Mesendoderm (in vitro differentiated cells): ENCODE measurements around the gene DSC2.

Source experiments
- DNase-seq: peaks from one replicate; pipeline ENCODE4 v3.0.0; 2013
- H2AK5ac ChIP-seq: 2 replicates; pipeline ENCODE4 v1.6.1; 2013; ENCODE audit warnings: low read length, inconsistent platforms
- H2BK120ac ChIP-seq: 2 replicates; pipeline ENCODE4 v1.6.1; 2013; ENCODE audit warnings: low read depth, mild to moderate bottlenecking, low read length, moderate library complexity, mixed read lengths
- H2BK15ac ChIP-seq: replicated peaks from 2 replicates; pipeline ENCODE4 v1.6.1; 2013; ENCODE audit warnings: low read depth, mild to moderate bottlenecking, moderate library complexity
- H2BK5ac ChIP-seq: 2 replicates; pipeline ENCODE4 v1.6.1; 2013; ENCODE audit warnings: low read length, inconsistent platforms
- H3K18ac ChIP-seq: 2 replicates; pipeline ENCODE4 v1.6.1; 2013; ENCODE audit warnings: mild to moderate bottlenecking, low read length, mixed read lengths
- H3K23ac ChIP-seq: one replicate; pipeline ENCODE4 v1.6.1; 2013; ENCODE audit warnings: low read length
- H3K27ac ChIP-seq: 2 replicates; pipeline ENCODE4 v1.5.1; 2013; ENCODE audit warnings: low read depth, mild to moderate bottlenecking, inconsistent platforms, low read length, moderate library complexity
- H3K27me3 ChIP-seq: 2 replicates; pipeline ENCODE4 v1.6.1; 2013; ENCODE audit warnings: low read length, control low read depth, mild to moderate bottlenecking, inconsistent platforms; ENCODE audit not compliant: insufficient read depth, poor library complexity
- H3K36me3 ChIP-seq: 2 replicates; pipeline ENCODE4 v1.6.1; 2013; ENCODE audit warnings: low read length, inconsistent platforms; ENCODE audit not compliant: control insufficient read depth, insufficient read depth
- H3K4ac ChIP-seq: one replicate; pipeline ENCODE4 v1.6.1; 2013; ENCODE audit warnings: low read depth, mild to moderate bottlenecking, low read length, moderate library complexity
- H3K4me1 ChIP-seq: 2 replicates; pipeline ENCODE4 v1.6.1; 2013; ENCODE audit warnings: low read depth, low read length, inconsistent platforms; ENCODE audit not compliant: control insufficient read depth
- H3K4me2 ChIP-seq: 2 replicates; pipeline ENCODE4 v1.6.1; 2013; ENCODE audit warnings: low read length
- H3K4me3 ChIP-seq: 2 replicates; pipeline ENCODE4 v1.5.1; 2013; ENCODE audit warnings: mild to moderate bottlenecking, low read length
- H3K56ac ChIP-seq: one replicate; pipeline ENCODE4 v1.6.1; 2013; ENCODE audit warnings: low read length
- H3K79me1 ChIP-seq: 2 replicates; pipeline ENCODE4 v1.6.1; 2013; ENCODE audit warnings: low read length, inconsistent platforms
- H3K79me2 ChIP-seq: 2 replicates; pipeline ENCODE4 v1.6.1; 2013; ENCODE audit warnings: mild to moderate bottlenecking, low read length; ENCODE audit not compliant: control insufficient read depth, insufficient read depth
- H3K9ac ChIP-seq: 2 replicates; pipeline ENCODE4 v1.6.1; 2013; ENCODE audit warnings: low read length, inconsistent platforms
- H4K5ac ChIP-seq: one replicate; pipeline ENCODE4 v1.6.1; 2013; ENCODE audit warnings: low read length
- H4K8ac ChIP-seq: one replicate; pipeline ENCODE4 v1.6.1; 2013; ENCODE audit warnings: low read depth, mild to moderate bottlenecking, control low read depth, low read length, moderate library complexity
- WGBS: extraction: QIAGEN DNeasy Blood & Tissue Kit; methylation state at CpG from one replicate; pipeline ENCODE4 v1.1.7; 2013; ENCODE audit warnings: low lambda C conversion rate, missing lambda C conversion rate; ENCODE audit not compliant: insufficient coverage; ENCODE audit errors: extremely low coverage; 5-methylcytosine and 5-hydroxymethylcytosine counted together

Gene DSC2

GRCh38 chr18:31116853-31117595, 14.8 kb upstream of the DSC2 start:
- no peak overlapping the region for H2AK5ac ChIP-seq
- H2BK120ac ChIP-seq: no peak overlapping the region
- no peak overlapping the region for H4K8ac ChIP-seq
- H3K79me1 ChIP-seq: no peaks in the 10 kb centered on the region
- H3K18ac ChIP-seq: no peak overlapping the region
- H2BK5ac ChIP-seq: no peak overlapping the region
- H3K23ac ChIP-seq: no peak overlapping the region
- no peaks in the 10 kb centered on the region for H3K27me3 ChIP-seq
- 100% methylated on average over 1 of the region's 2 CpGs for WGBS
- no peaks in the 10 kb centered on the region for H3K4me1 ChIP-seq
- no peaks in the 10 kb centered on the region for H3K36me3 ChIP-seq
- H3K9ac ChIP-seq: no peak overlapping the region
- H2BK15ac ChIP-seq: no peak overlapping the region
- no peak for DNase-seq
- no peak overlapping the region for H3K27ac ChIP-seq
- H3K79me2 ChIP-seq: no peaks in the 10 kb centered on the region
- H3K4ac ChIP-seq: no peak overlapping the region
- no peak overlapping the region for H4K5ac ChIP-seq
- no peak overlapping the region for H3K4me3 ChIP-seq
- no peak overlapping the region for H3K4me2 ChIP-seq
- H3K56ac ChIP-seq: no peak overlapping the region

DNA sequence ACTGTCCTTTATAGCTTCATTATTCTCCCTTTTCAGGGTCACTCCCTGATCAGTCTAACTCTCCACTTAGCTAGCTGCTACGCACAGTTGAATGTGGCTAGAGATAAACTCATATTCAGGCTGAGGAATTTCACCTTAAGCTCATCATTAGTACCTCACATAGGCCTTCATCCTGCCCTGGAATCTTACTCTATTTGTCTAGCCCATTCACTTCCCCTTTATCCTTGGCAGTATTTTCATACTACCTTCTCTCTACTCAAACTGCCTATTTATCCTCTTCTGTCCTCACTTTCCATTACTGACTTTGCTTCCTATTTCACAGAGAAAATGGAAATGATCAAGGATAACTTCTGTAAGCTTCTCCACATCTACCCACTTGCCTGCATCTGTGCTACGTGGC, 10.6 kb upstream of the DSC2 start:
- H3K4ac ChIP-seq: no peak overlapping the region
- H3K36me3 ChIP-seq: no peaks in the 10 kb centered on the region
- H3K79me2 ChIP-seq: no peaks in the 10 kb centered on the region
- H3K79me1 ChIP-seq: no peaks in the 10 kb centered on the region
- WGBS: no CpG with 5 or more reads among the region's 2 CpGs
- H2BK15ac ChIP-seq: no peak overlapping the region
- H3K56ac ChIP-seq: no peak overlapping the region
- H3K4me3 ChIP-seq: no peak overlapping the region
- no peak overlapping the region for H3K18ac ChIP-seq
- H2AK5ac ChIP-seq: no peak overlapping the region
- no peaks in the 10 kb centered on the region for H3K4me1 ChIP-seq
- no peak overlapping the region for H3K27ac ChIP-seq
- H3K9ac ChIP-seq: no peak overlapping the region
- no peak overlapping the region for H3K23ac ChIP-seq
- H4K5ac ChIP-seq: no peak overlapping the region
- H3K27me3 ChIP-seq: no peaks in the 10 kb centered on the region
- no peak for DNase-seq
- no peak overlapping the region for H4K8ac ChIP-seq
- no peak overlapping the region for H2BK120ac ChIP-seq
- no peak overlapping the region for H3K4me2 ChIP-seq
- no peak overlapping the region for H2BK5ac ChIP-seq

GRCh38 chr18:31105733-31106132, 3.5 kb upstream of the DSC2 start:
- WGBS: no CpG with 5 or more reads among the region's 3 CpGs
- H3K4me3 ChIP-seq: no peak overlapping the region
- no peak for DNase-seq
- H3K4me2 ChIP-seq: no peak overlapping the region
- no peak overlapping the region for H4K8ac ChIP-seq
- H2BK120ac ChIP-seq: no peak overlapping the region
- H2BK15ac ChIP-seq: no peak overlapping the region
- H2AK5ac ChIP-seq: no peak overlapping the region
- H3K4ac ChIP-seq: no peak overlapping the region
- H3K9ac ChIP-seq: no peak overlapping the region
- no peak overlapping the region for H3K27ac ChIP-seq
- H3K79me1 ChIP-seq: no peaks in the 10 kb centered on the region
- no peaks in the 10 kb centered on the region for H3K79me2 ChIP-seq
- H3K18ac ChIP-seq: no peak overlapping the region
- H3K36me3 ChIP-seq: no peaks in the 10 kb centered on the region
- H2BK5ac ChIP-seq: no peak overlapping the region
- H3K4me1 ChIP-seq: peaks cover 4% of the 10 kb centered on the region
- no peak overlapping the region for H4K5ac ChIP-seq
- no peak overlapping the region for H3K56ac ChIP-seq
- H3K23ac ChIP-seq: no peak overlapping the region
- H3K27me3 ChIP-seq: no peaks in the 10 kb centered on the region

DNA sequence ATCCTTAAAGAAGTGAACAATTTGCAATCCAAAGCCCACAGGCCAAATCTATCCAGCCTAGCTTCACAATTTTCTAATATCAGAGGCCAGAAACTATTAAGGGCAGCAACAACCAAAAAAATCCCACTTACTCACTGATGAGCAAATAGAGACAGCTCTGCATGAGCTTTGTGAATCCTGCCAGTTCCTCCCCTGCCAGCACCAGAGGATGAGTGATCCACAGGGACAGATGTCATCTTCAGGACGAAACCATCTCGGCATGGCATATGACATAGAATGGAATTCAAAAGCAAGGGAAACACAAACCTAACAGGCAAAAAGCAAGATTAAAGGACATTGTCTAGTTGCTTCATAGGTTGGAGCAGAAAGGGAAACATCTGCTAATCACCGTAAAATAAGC, 2.2 kb upstream of the DSC2 start:
- H3K4me1 ChIP-seq: peaks cover 7% of the 10 kb centered on the region
- H2AK5ac ChIP-seq: no peak overlapping the region
- H4K8ac ChIP-seq: no peak overlapping the region
- H3K27ac ChIP-seq: no peak overlapping the region
- no peak overlapping the region for H3K4me3 ChIP-seq
- H3K4me2 ChIP-seq: no peak overlapping the region
- WGBS: no CpG with 5 or more reads among the region's 3 CpGs
- H3K4ac ChIP-seq: no peak overlapping the region
- no peak overlapping the region for H2BK15ac ChIP-seq
- H3K79me2 ChIP-seq: peaks cover 10% of the 10 kb centered on the region
- DNase-seq: no peak
- H3K18ac ChIP-seq: no peak overlapping the region
- H2BK5ac ChIP-seq: no peak overlapping the region
- no peaks in the 10 kb centered on the region for H3K36me3 ChIP-seq
- H2BK120ac ChIP-seq: no peak overlapping the region
- no peak overlapping the region for H3K56ac ChIP-seq
- no peak overlapping the region for H3K23ac ChIP-seq
- H3K9ac ChIP-seq: no peak overlapping the region
- H3K27me3 ChIP-seq: no peaks in the 10 kb centered on the region
- H4K5ac ChIP-seq: no peak overlapping the region
- peaks cover 4% of the 10 kb centered on the region for H3K79me1 ChIP-seq

GRCh38 chr18:31103423-31103822, 1.2 kb upstream of the DSC2 start:
- Histone ChIP-seq H3K56ac (no peak overlapping the region), H3K4ac (no peak overlapping the region)
- WGBS: no CpG with 5 or more reads among the region's 3 CpGs

DNA sequence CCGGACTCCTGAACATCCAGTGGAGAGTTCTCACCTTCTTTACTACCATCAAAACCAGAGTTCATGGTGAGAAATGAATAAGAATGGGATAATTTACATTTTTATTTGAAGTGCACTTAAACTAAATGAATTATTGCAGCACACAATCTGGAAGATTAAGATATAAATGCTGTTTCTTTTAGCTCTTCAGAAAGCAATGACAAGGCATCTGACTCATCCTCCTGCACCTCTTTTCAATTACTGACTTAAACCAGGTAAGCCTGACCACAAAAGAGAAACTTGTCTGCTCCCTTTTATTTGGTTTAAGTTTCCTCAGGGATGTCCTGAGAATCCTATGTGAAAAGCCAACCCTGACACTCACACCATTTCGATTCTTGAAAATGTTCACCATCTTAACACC, 720 bp upstream of the DSC2 start:
- Histone ChIP-seq H2BK15ac (no peak overlapping the region), H2AK5ac (no peak overlapping the region), H3K27me3 (no peaks in the 10 kb centered on the region), H3K23ac (no peak overlapping the region), H3K9ac (peak overlapping the region; percentile 92), H2BK120ac (no peak overlapping the region), H3K56ac (peak overlapping the region; percentile 97), H4K5ac (no peak overlapping the region), H3K79me2 (peaks cover 21% of the 10 kb centered on the region), H3K4ac (no peak overlapping the region), H2BK5ac (no peak overlapping the region), H4K8ac (no peak overlapping the region), H3K4me3 (no peak overlapping the region), H3K18ac (no peak overlapping the region), H3K27ac (no peak overlapping the region), H3K36me3 (no peaks in the 10 kb centered on the region), H3K79me1 (peaks cover 6% of the 10 kb centered on the region), H3K4me1 (peaks cover 7% of the 10 kb centered on the region), H3K4me2 (no peak overlapping the region)
- DNase-seq: peak; percentile 16
- no CpG with 5 or more reads among the region's 2 CpGs for WGBS

More at GRCh38 chr18:31103423-31103822, 1.2 kb upstream of the DSC2 start:
- H2BK5ac ChIP-seq: no peak overlapping the region
- peaks cover 7% of the 10 kb centered on the region for H3K4me1 ChIP-seq
- peaks cover 19% of the 10 kb centered on the region for H3K79me2 ChIP-seq
- no peak overlapping the region for H2AK5ac ChIP-seq
- no peaks in the 10 kb centered on the region for H3K27me3 ChIP-seq
- H3K18ac ChIP-seq: no peak overlapping the region
- peak; percentile 3 for DNase-seq
- peaks cover 6% of the 10 kb centered on the region for H3K79me1 ChIP-seq
- no peak overlapping the region for H2BK15ac ChIP-seq
- no peak overlapping the region for H3K4me3 ChIP-seq
- H3K23ac ChIP-seq: no peak overlapping the region
- no peak overlapping the region for H4K8ac ChIP-seq
- H3K27ac ChIP-seq: no peak overlapping the region
- H3K9ac ChIP-seq: no peak overlapping the region
- no peak overlapping the region for H3K4me2 ChIP-seq
- H3K36me3 ChIP-seq: no peaks in the 10 kb centered on the region
- H2BK120ac ChIP-seq: no peak overlapping the region
- no peak overlapping the region for H4K5ac ChIP-seq
